ENCODE results near the gene BBOX1.
A peak's percentile ranks its signal among the peaks of the same experiment; 100 is the strongest.
"Not testable (repeated sequence)": the region's sequence is repeated elsewhere in the genome, so short reads cannot be mapped to it uniquely, and the experiment has no call there.

Gene BBOX1

GRCh38 chr11:27124514-27125264, 84.1 kb downstream of the BBOX1 start:
- peak in 1 of 2 experiments; percentile 48 for DNase-seq (ENCODE audit: low read depth in 1 of 2, low spot score in 1 of 2)
- in situ Hi-C loops (cut with HindIII; ENCODE audit: low pct_unique_long_range_greater_than_20kb, low sequenced_read_pairs): no loop called here
- no peak for TF ChIP-seq JUND (IDR thresholded peaks at IDR 0.05; ENCODE audit: low read depth)

GRCh38 chr11:27129686-27130085, 89.1 kb downstream of the BBOX1 start:
- TF ChIP-seq JUND (IDR thresholded peaks at IDR 0.05; ENCODE audit: low read depth): no peak
- in situ Hi-C loops (cut with HindIII; ENCODE audit: low pct_unique_long_range_greater_than_20kb, low sequenced_read_pairs): no loop called here
- DNase-seq (ENCODE audit: low read depth in 1 of 2, low spot score in 1 of 2): no peak

- DNase-seq (ENCODE audit: low read depth in 1 of 2, low spot score in 1 of 2): no peak
- in situ Hi-C loops (cut with HindIII; ENCODE audit: low pct_unique_long_range_greater_than_20kb, low sequenced_read_pairs): no loop called here
- no peak for TF ChIP-seq JUND (IDR thresholded peaks at IDR 0.05; ENCODE audit: low read depth)
Measured at GRCh38 chr11:27130806-27131205, 90.2 kb downstream of the BBOX1 start.

GRCh38 chr11:27135924-27136329, 95.3 kb downstream of the BBOX1 start:
- peak in 1 of 2 experiments; percentile 36 for DNase-seq (ENCODE audit: low read depth in 1 of 2, low spot score in 1 of 2)
- in situ Hi-C loops (cut with HindIII; ENCODE audit: low pct_unique_long_range_greater_than_20kb, low sequenced_read_pairs): not testable (repeated sequence)

- DNase-seq (ENCODE audit: low read depth in 1 of 2, low spot score in 1 of 2): no peak
- TF ChIP-seq JUND (IDR thresholded peaks at IDR 0.05; ENCODE audit: low read depth): no peak
- in situ Hi-C loops (cut with HindIII; ENCODE audit: low pct_unique_long_range_greater_than_20kb, low sequenced_read_pairs): no loop called here
Measured at GRCh38 chr11:27138716-27139115, 98.1 kb downstream of the BBOX1 start.

GRCh38 chr11:27139742-27140367, 99.2 kb downstream of the BBOX1 start:
- TF ChIP-seq JUND (IDR thresholded peaks at IDR 0.05; ENCODE audit: low read depth): no peak
- no peak for DNase-seq (ENCODE audit: low read depth in 1 of 2, low spot score in 1 of 2)
- in situ Hi-C loops (cut with HindIII; ENCODE audit: low pct_unique_long_range_greater_than_20kb, low sequenced_read_pairs): no loop called here

GRCh38 chr11:27141576-27141975, 101.0 kb downstream of the BBOX1 start:
- no peak for TF ChIP-seq JUND (IDR thresholded peaks at IDR 0.05; ENCODE audit: low read depth)
- no peak for DNase-seq (ENCODE audit: low read depth in 1 of 2, low spot score in 1 of 2)
- in situ Hi-C loops (cut with HindIII; ENCODE audit: low pct_unique_long_range_greater_than_20kb, low sequenced_read_pairs): no loop called here

- TF ChIP-seq JUND (IDR thresholded peaks at IDR 0.05; ENCODE audit: low read depth): no peak
- in situ Hi-C loops (cut with HindIII; ENCODE audit: low pct_unique_long_range_greater_than_20kb, low sequenced_read_pairs): no loop called here
- DNase-seq (ENCODE audit: low read depth in 1 of 2, low spot score in 1 of 2): no peak
Measured at GRCh38 chr11:27147916-27148315, 107.3 kb downstream of the BBOX1 start.

- no peak for TF ChIP-seq JUND (IDR thresholded peaks at IDR 0.05; ENCODE audit: low read depth)
- no peak for DNase-seq (ENCODE audit: low read depth in 1 of 2, low spot score in 1 of 2)
- in situ Hi-C loops (cut with HindIII; ENCODE audit: low pct_unique_long_range_greater_than_20kb, low sequenced_read_pairs): no loop called here
Measured at GRCh38 chr11:27148506-27148905, 107.9 kb downstream of the BBOX1 start.

GRCh38 chr11:27150098-27150497, 109.5 kb downstream of the BBOX1 start:
- in situ Hi-C loops (cut with HindIII; ENCODE audit: low pct_unique_long_range_greater_than_20kb, low sequenced_read_pairs): no loop called here
- TF ChIP-seq JUND (IDR thresholded peaks at IDR 0.05; ENCODE audit: low read depth): no peak
- no peak for DNase-seq (ENCODE audit: low read depth in 1 of 2, low spot score in 1 of 2)

- DNase-seq (ENCODE audit: low read depth in 1 of 2, low spot score in 1 of 2): no peak
- in situ Hi-C loops (cut with HindIII; ENCODE audit: low pct_unique_long_range_greater_than_20kb, low sequenced_read_pairs): no loop called here
- no peak for TF ChIP-seq JUND (IDR thresholded peaks at IDR 0.05; ENCODE audit: low read depth)
Measured at GRCh38 chr11:27153136-27153535, 112.5 kb downstream of the BBOX1 start.

- TF ChIP-seq JUND (IDR thresholded peaks at IDR 0.05; ENCODE audit: low read depth): peak; percentile 78
- DNase-seq (ENCODE audit: low read depth in 1 of 2, low spot score in 1 of 2): peak; percentile 63 to 85
- in situ Hi-C loops (cut with HindIII; ENCODE audit: low pct_unique_long_range_greater_than_20kb, low sequenced_read_pairs): no loop called here
Measured at GRCh38 chr11:27158456-27159334, 118.1 kb downstream of the BBOX1 start.

GRCh38 chr11:27159335-27159679, 118.7 kb downstream of the BBOX1 start:
- no peak for DNase-seq (ENCODE audit: low read depth in 1 of 2, low spot score in 1 of 2)
- in situ Hi-C loops (cut with HindIII; ENCODE audit: low pct_unique_long_range_greater_than_20kb, low sequenced_read_pairs): no loop called here
- no peak for TF ChIP-seq JUND (IDR thresholded peaks at IDR 0.05; ENCODE audit: low read depth)
